ENCODE data around the gene REEP6. TPM values are rescaled to one million over a fixed set of nuclear protein-coding genes. Genes with fewer than 3 reads are reported as not detected.
A peak's percentile ranks its signal among the peaks of the same experiment; 100 is the strongest.

The REEP6 gene
- total RNA-seq, 3 donors from 2014 or later (not counting 1 experiment from before 2014, with no cell fraction given), result 3.9 to 5.0 (median 4.3) TPM

DNA sequence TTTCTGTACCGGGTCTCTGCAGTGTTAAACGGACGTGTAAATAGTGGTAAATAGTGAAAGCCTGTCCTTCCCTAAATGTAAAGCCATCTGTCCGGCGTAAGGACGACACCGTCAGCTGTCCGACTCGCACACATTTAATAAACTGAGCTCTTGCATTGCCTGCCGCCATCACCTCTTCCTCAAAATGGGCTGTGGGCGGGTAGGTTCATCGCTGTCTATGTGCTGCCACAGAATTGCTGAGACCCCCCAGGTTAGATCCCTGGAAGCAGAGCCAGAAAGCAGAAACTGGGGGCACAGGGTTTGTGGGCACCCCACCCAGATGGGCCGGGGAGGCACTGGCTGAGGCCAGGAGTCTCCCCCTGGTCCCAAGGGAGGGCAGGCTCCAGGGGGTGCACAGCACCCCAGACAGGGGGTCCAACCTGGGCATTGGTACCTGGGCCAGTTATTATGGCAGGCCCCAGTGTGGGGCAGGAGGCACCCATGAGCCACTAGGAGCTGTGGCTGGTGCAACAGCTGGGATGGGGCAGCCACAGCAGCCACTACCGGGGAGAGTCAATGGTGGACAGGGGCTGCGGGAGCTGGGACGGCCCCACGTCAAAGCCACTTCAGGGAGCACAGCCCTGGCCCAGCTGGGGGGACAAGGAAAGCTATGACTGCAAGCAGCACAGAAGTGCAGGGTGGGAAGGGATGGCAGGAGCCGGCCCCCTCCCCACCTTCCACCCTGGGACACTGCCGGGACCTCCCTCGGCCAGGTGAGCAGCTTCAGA is 17.7 kb upstream of the REEP6 start:
- Histone ChIP-seq H3K9me3 (ENCODE audit: control insufficient read depth, insufficient read depth, low read length) (no peaks in the 10 kb centered on the region), H3K27me3 (ENCODE audit: control insufficient read depth, insufficient read depth, low read length) (peaks cover 17% of the 10 kb centered on the region), H3K4me1 (ENCODE audit: control insufficient read depth, insufficient read depth, low read length) (peaks cover 51% of the 10 kb centered on the region), H3K4me3 (ENCODE audit: low read length) (no peak overlapping the region), H3K36me3 (ENCODE audit: control insufficient read depth, insufficient read depth, low read length) (peaks cover 2% of the 10 kb centered on the region), H3K27ac (ENCODE audit: low read length) (no peak overlapping the region)
- H3K4me3 Mint-ChIP-seq, result peak overlapping the region; percentile 15
- H3K27ac Mint-ChIP-seq, result no peak overlapping the region
- no peak for ATAC-seq
- intact Hi-C loops (cut with micrococcal nuclease), result no loop called here
- WGBS (ENCODE audit: insufficient coverage), result 86% methylated on average over 20 of the region's 20 CpGs
- peaks cover 0 to 5% of the 10 kb centered on the region in 2 donors for H3K27me3 Mint-ChIP-seq (ENCODE audit: low read depth in 2 of 2)
- H3K9me3 Mint-ChIP-seq, result no peaks in the 10 kb centered on the region
- no peak for DNase-seq
- peaks cover 0 to 27% of the 10 kb centered on the region in 2 donors for H3K4me1 Mint-ChIP-seq
- no peaks in the 10 kb centered on the region for H3K36me3 Mint-ChIP-seq
- TF ChIP-seq, protein P1, sequence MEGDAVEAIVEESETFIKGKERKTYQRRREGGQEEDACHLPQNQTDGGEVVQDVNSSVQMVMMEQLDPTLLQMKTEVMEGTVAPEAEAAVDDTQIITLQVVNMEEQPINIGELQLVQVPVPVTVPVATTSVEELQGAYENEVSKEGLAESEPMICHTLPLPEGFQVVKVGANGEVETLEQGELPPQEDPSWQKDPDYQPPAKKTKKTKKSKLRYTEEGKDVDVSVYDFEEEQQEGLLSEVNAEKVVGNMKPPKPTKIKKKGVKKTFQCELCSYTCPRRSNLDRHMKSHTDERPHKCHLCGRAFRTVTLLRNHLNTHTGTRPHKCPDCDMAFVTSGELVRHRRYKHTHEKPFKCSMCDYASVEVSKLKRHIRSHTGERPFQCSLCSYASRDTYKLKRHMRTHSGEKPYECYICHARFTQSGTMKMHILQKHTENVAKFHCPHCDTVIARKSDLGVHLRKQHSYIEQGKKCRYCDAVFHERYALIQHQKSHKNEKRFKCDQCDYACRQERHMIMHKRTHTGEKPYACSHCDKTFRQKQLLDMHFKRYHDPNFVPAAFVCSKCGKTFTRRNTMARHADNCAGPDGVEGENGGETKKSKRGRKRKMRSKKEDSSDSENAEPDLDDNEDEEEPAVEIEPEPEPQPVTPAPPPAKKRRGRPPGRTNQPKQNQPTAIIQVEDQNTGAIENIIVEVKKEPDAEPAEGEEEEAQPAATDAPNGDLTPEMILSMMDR (IDR thresholded peaks at IDR 0.05), result no peak

DNA sequence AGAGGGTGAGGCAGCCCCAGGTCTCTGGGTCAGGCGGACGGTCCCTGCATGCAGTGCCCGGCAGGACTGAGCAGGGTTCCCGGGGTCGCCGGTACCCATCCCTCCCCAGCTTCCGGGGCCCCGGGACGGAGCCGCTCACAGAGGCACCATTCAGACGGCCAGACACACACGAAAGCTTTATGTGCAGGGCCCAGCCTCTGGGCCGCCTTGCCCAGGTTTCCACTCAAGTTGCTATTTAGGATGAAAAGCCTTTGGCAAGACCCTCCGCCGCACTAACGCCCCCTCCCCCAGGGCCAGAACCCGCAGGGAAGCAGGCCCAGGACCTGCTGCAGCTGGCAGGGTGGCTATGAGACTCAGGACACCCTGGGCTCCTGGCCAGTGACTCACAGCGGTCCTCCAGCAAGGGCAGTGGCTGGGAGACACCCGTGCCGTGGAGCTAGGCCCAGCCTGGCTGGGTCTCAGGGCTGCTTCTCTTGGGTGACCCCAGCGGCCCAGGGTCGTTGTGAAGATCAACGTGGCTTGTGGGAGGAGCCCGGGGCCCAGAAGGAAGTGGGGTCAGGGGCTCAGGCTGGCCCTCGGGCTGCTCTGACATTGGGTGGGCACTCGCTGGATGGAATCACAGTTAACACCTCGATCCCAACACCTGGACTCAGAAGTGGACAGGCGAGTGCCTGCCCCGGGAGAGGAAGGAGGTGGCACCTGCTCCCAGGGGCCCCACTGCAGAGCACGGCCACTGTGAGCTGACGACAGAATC is 16.8 kb upstream of the REEP6 start:
- H3K4me3 Mint-ChIP-seq, result peak overlapping the region; percentile 9
- DNase-seq, result no peak

DNA sequence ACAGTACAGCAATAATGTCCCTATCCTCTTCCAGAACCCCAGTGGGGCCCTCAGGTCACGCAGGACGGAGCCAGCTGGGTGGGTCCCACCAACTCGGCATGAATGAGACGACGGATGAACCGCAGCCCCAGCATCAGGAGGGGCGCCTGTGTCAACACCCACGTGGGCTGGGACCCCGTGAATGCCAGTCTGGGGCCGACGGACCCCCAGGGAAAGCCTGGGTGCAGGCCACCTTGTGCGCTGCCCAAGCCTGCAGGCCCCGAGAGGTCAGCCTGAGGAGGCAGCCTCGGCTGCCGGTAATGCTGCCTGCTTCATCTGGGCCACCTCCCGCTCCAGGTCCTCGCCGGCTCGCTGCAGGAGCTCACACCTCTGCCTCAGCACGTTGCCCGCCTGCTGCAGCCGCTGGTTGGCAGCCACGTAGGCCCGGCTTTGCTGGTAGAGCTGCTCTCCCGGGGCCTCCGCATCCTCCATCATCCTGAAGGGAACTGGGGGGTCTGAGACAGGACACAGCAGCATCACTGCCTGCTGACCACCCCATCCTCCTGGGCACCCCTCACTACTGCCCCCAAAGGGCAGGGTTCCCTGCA is 16.1 kb upstream of the REEP6 start:
- H3K4me3 Mint-ChIP-seq, result peak overlapping the region; percentile 9
- peaks cover 9 to 36% of the 10 kb centered on the region in 2 donors for H3K4me1 Mint-ChIP-seq
- TF ChIP-seq, protein P1 (IDR thresholded peaks at IDR 0.05), result no peak
- intact Hi-C loops (cut with micrococcal nuclease), result no loop called here
- peaks cover 17% of the 10 kb centered on the region for H3K27me3 ChIP-seq (ENCODE audit: control insufficient read depth, insufficient read depth, low read length)
- ATAC-seq (no peak), DNase-seq (no peak)
- WGBS (ENCODE audit: insufficient coverage), result 95% methylated on average over 26 of the region's 26 CpGs
- no peaks in the 10 kb centered on the region for H3K9me3 ChIP-seq (ENCODE audit: control insufficient read depth, insufficient read depth, low read length)
- H3K27ac ChIP-seq (ENCODE audit: low read length), result no peak overlapping the region
- peaks cover 2% of the 10 kb centered on the region for H3K36me3 ChIP-seq (ENCODE audit: control insufficient read depth, insufficient read depth, low read length)
- H3K36me3 Mint-ChIP-seq, result no peaks in the 10 kb centered on the region
- peaks cover 0 to 5% of the 10 kb centered on the region in 2 donors for H3K27me3 Mint-ChIP-seq (ENCODE audit: low read depth in 2 of 2)
- no peak overlapping the region for H3K4me3 ChIP-seq (ENCODE audit: low read length)
- peaks cover 55% of the 10 kb centered on the region for H3K4me1 ChIP-seq (ENCODE audit: control insufficient read depth, insufficient read depth, low read length)
- H3K9me3 Mint-ChIP-seq, result no peaks in the 10 kb centered on the region
- H3K27ac Mint-ChIP-seq, result no peak overlapping the region

More for the DNA sequence above, 16.8 kb upstream of the REEP6 start:
- TF ChIP-seq, protein P1 (IDR thresholded peaks at IDR 0.05), result no peak
- WGBS (ENCODE audit: insufficient coverage), result 89% methylated on average over 31 of the region's 31 CpGs
- Histone ChIP-seq H3K27me3 (ENCODE audit: control insufficient read depth, insufficient read depth, low read length) (peaks cover 17% of the 10 kb centered on the region), H3K27ac (ENCODE audit: low read length) (no peak overlapping the region), H3K36me3 (ENCODE audit: control insufficient read depth, insufficient read depth, low read length) (peaks cover 2% of the 10 kb centered on the region), H3K9me3 (ENCODE audit: control insufficient read depth, insufficient read depth, low read length) (no peaks in the 10 kb centered on the region), H3K4me1 (ENCODE audit: control insufficient read depth, insufficient read depth, low read length) (peaks cover 51% of the 10 kb centered on the region), H3K4me3 (ENCODE audit: low read length) (no peak overlapping the region)
- no peak for ATAC-seq
- intact Hi-C loops (cut with micrococcal nuclease), result no loop called here
- Mint-ChIP-seq H3K9me3 (no peaks in the 10 kb centered on the region), H3K4me1 (peaks cover 5 to 33% of the 10 kb centered on the region in 2 donors), H3K27ac (no peak overlapping the region), H3K36me3 (no peaks in the 10 kb centered on the region), H3K27me3 (ENCODE audit: low read depth in 2 of 2) (peaks cover 0 to 5% of the 10 kb centered on the region in 2 donors)

Measured in natural killer cell (primary cell).